Stimulated activated CD8-positive, alpha-beta memory T cell treated with anti-CD3 and anti-CD28 coated beads, Interleukin-7, amount 100 ng/mL, for 24 hours (primary cell): ENCODE data around the gene CFB.

Source experiments
- DNase-seq: peaks from one replicate; pipeline ENCODE4 v3.0.0-alpha.2; 2020; ENCODE audit warnings: low read depth

The CFB gene

GRCh38 chr6:31948753-31949413, 3.0 kb downstream of the CFB start:
- DNase-seq, result no peak

GRCh38 chr6:31949926-31950548, 4.1 kb downstream of the CFB start:
- no peak for DNase-seq

- no peak for DNase-seq
Measured at GRCh38 chr6:31952140-31952805, 6.4 kb downstream of the CFB start.

- no peak for DNase-seq
Measured at GRCh38 chr6:31952890-31953289, 7.0 kb downstream of the CFB start.

- no peak for DNase-seq
Measured at GRCh38 chr6:31954511-31954910, 8.6 kb downstream of the CFB start.

GRCh38 chr6:31956796-31957195, 10.9 kb downstream of the CFB start:
- no peak for DNase-seq

GRCh38 chr6:31958412-31958740, 12.5 kb downstream of the CFB start:
- DNase-seq, result no peak

- DNase-seq, result peak; percentile 96
Measured at GRCh38 chr6:31958741-31959739, 13.1 kb downstream of the CFB start, which contains the start of the genes NELFE and SKIC2. Gene NELFE (minus strand): TSS chr6:31958971. CDS start chr6:31958446, 525 bp downstream. Gene SKIC2 (plus strand): TSS chr6:31959175. CDS start chr6:31959193, 18 bp downstream.

GRCh38 chr6:31961616-31962015, 15.7 kb downstream of the CFB start:
- no peak for DNase-seq

GRCh38 chr6:31963921-31964320, 18.0 kb downstream of the CFB start:
- DNase-seq, result no peak

GRCh38 chr6:31965700-31966099, 19.8 kb downstream of the CFB start:
- no peak for DNase-seq

- DNase-seq, result no peak
Measured at GRCh38 chr6:31966506-31966905, 20.6 kb downstream of the CFB start.

- DNase-seq, result no peak
Measured at GRCh38 chr6:31966997-31967925, 21.4 kb downstream of the CFB start.

GRCh38 chr6:31967926-31968320, 22.0 kb downstream of the CFB start:
- no peak for DNase-seq

GRCh38 chr6:31968326-31968725, 22.4 kb downstream of the CFB start:
- no peak for DNase-seq

- DNase-seq, result no peak
Measured at GRCh38 chr6:31968791-31969711, 23.2 kb downstream of the CFB start.

GRCh38 chr6:31969712-31970603, 24.1 kb downstream of the CFB start:
- DNase-seq, result no peak

GRCh38 chr6:31970604-31971271, 24.8 kb downstream of the CFB start:
- DNase-seq, result no peak
